SJCRH30 (cell line): Measurements from ENCODE around the gene DUSP21. TPM values are rescaled to one million over a fixed set of nuclear protein-coding genes. Genes with fewer than 3 reads are reported as not detected.
A peak's percentile ranks its signal among the peaks of the same experiment; 100 is the strongest.
"Not testable (repeated sequence)": the region's sequence is repeated elsewhere in the genome, so short reads cannot be mapped to it uniquely, and the experiment has no call there.

ENCODE experiments used
- DNase-seq, 2 experiments: peaks; one replicate each; pipeline ENCODE4 v3.0.0-alpha.2; 2015 to 2020
- H3K27ac ChIP-seq: fragments of 250-450 bp; sonication (Bioruptor Pico); 2 replicates; pipeline ENCODE4 v1.5.1; 2020; ENCODE audit warnings: mild to moderate bottlenecking, moderate library complexity
- H3K27me3 ChIP-seq: fragments of 250-450 bp; sonication (Bioruptor Pico); 2 replicates; pipeline ENCODE4 v1.5.1; 2020; ENCODE audit warnings: mild to moderate bottlenecking, moderate library complexity
- H3K36me3 ChIP-seq: fragments of 250-450 bp; sonication (Bioruptor Pico); 2 replicates; pipeline ENCODE4 v1.5.1; 2020; ENCODE audit warnings: mild to moderate bottlenecking, moderate library complexity
- H3K4me1 ChIP-seq: fragments of 250-450 bp; sonication (Bioruptor Pico); 2 replicates; pipeline ENCODE4 v1.5.1; 2020; ENCODE audit warnings: mild to moderate bottlenecking, moderate library complexity
- H3K4me3 ChIP-seq: fragments of 250-450 bp; sonication (Bioruptor Pico); 2 replicates; pipeline ENCODE4 v1.5.1; 2020; ENCODE audit warnings: mild to moderate bottlenecking, moderate library complexity
- H3K9me3 ChIP-seq: fragments of 250-450 bp; sonication (Bioruptor Pico); replicated peaks from 2 replicates; pipeline ENCODE4 v1.5.1; 2020; ENCODE audit warnings: mild to moderate bottlenecking, moderate library complexity
- total RNA-seq: library from RNA; depleted of rRNA; stranded (reverse); fragments of >200 nt; shearing (Covaris generic); gene quantifications from 2 replicates; pipeline ENCODE4 v1.2.3, GENCODE V29; 2014; rRNA removed

Gene DUSP21
- total RNA-seq: not detected in 2 replicates

GRCh38 chrX:44843753-44844152, at the start of gene DUSP21:
Gene DUSP21, plus strand, starts transcription at chrX:44844021. Its CDS starts 112 bp downstream, at chrX:44844133.
- no peak for DNase-seq
- H3K27ac ChIP-seq: no peak within 1 kb of the TSS
- no peak within 1 kb of the TSS for H3K4me3 ChIP-seq
- H3K27me3 ChIP-seq: no peaks in the 10 kb centered on the region
- no peaks in the 10 kb centered on the region for H3K9me3 ChIP-seq
- no peaks in the 10 kb centered on the region for H3K36me3 ChIP-seq
- H3K4me1 ChIP-seq: no peaks in the 10 kb centered on the region

DNA sequence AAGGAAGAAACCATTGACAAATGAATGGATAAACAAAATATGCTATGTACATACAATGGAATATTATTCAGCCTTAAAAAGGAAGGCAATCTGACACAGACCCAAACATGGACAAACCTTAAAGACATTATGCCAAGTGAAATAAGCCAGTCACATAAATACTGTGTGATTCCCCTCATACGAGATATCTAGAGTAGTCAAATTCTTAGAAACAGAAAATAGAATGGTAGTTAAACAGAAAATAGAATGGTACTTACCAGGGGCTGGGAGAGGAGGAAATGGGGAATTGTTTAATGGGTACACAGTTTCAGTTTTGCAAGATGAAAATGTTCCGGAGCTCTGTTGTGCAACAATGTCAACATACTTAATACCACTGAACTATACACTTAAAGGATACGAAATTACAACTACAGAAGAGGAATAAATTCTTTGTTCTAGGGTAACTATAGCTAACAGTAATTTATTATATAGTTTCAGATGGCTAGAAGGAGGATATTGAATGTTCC, 47.8 kb upstream of the DUSP21 start:
- H3K36me3 ChIP-seq: no peaks in the 10 kb centered on the region
- no peaks in the 10 kb centered on the region for H3K4me1 ChIP-seq
- no peak for DNase-seq
- H3K27ac ChIP-seq: no peak overlapping the region
- no peaks in the 10 kb centered on the region for H3K27me3 ChIP-seq
- H3K9me3 ChIP-seq: no peaks in the 10 kb centered on the region
- no peak overlapping the region for H3K4me3 ChIP-seq

GRCh38 chrX:44802613-44803012, 41.2 kb upstream of the DUSP21 start:
- DNase-seq: no peak

DNA sequence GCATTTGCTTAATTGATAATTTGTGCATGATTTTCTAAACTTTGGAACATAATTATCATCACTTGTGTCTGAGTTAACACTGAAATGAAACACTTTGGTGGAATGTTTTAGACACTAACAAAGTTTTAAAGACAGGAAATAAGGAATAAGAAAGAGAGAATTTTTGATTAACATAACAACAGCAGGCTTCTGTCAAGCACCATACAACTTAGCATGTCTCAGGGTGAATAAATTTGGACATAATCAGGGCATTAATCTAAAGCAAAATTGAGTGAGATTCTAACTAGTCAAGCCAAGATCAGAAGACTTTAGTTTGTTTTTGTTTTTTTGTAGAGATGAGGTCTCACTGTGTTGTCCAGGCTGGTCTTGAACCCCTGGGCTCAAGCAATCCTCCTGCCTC, 28.1 kb upstream of the DUSP21 start:
- Histone ChIP-seq H3K27me3 (no peaks in the 10 kb centered on the region), H3K9me3 (no peaks in the 10 kb centered on the region), H3K4me3 (no peak overlapping the region), H3K27ac (no peak overlapping the region), H3K4me1 (no peaks in the 10 kb centered on the region), H3K36me3 (no peaks in the 10 kb centered on the region)
- no peak for DNase-seq

More at GRCh38 chrX:44802613-44803012, 41.2 kb upstream of the DUSP21 start:
- no peak overlapping the region for H3K27ac ChIP-seq
- H3K36me3 ChIP-seq: no peaks in the 10 kb centered on the region
- no peaks in the 10 kb centered on the region for H3K27me3 ChIP-seq
- H3K4me1 ChIP-seq: no peaks in the 10 kb centered on the region
- no peak overlapping the region for H3K4me3 ChIP-seq
- no peaks in the 10 kb centered on the region for H3K9me3 ChIP-seq

DNA sequence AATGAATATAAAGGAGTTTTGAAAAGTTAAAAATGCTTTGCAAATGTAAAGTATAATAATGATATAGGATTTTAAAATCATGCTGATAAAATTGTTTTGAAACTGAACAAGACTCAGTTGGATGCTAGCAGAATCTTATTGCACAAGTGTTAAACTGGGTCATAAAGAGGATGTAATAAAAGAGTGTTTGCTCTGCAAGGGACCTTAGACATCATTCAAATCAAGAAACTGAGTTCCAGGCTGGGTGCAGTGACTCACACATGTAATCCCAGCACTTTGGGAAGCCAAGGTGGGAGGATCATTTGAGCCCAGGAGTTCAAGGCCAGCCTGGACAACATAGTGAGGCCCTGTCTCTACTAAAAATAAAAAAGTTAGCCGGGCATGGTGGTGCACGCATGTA, 27.5 kb upstream of the DUSP21 start:
- no peaks in the 10 kb centered on the region for H3K36me3 ChIP-seq

DNA sequence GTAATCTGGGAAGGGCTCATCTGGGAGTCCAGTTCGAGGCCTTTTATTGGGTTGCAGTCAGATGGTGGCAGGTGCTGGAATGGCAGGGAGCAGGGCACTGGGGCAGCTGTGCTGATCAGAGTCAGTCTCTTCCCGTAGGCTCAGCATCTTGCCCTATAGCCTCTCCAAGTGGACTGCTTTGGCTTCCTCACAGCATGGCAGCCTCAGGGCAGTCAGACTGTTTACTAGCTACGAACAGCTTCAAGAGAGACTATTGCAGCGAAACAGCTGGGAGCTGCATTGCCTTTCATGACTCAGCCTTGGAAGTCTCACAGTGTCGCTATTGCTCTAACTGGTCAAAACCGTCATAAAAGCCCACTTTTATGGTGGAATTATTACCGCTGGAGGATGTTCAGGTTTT, 26.8 kb upstream of the DUSP21 start:
- H3K27me3 ChIP-seq: no peaks in the 10 kb centered on the region
- no peaks in the 10 kb centered on the region for H3K36me3 ChIP-seq
- H3K9me3 ChIP-seq: no peaks in the 10 kb centered on the region
- no peaks in the 10 kb centered on the region for H3K4me1 ChIP-seq
- no peak for DNase-seq
- no peak overlapping the region for H3K4me3 ChIP-seq
- H3K27ac ChIP-seq: no peak overlapping the region

More for the DNA sequence above, 27.5 kb upstream of the DUSP21 start:
- Histone ChIP-seq H3K27ac (no peak overlapping the region), H3K27me3 (no peaks in the 10 kb centered on the region), H3K4me3 (no peak overlapping the region), H3K9me3 (no peaks in the 10 kb centered on the region), H3K4me1 (no peaks in the 10 kb centered on the region)
- DNase-seq: no peak

- Histone ChIP-seq H3K4me3 (no peak overlapping the region), H3K27me3 (no peaks in the 10 kb centered on the region), H3K36me3 (no peaks in the 10 kb centered on the region), H3K27ac (no peak overlapping the region), H3K9me3 (no peaks in the 10 kb centered on the region), H3K4me1 (no peaks in the 10 kb centered on the region)
- no peak for DNase-seq
These were observed 21.2 kb upstream of the DUSP21 start for GRCh38 chrX:44822601-44823000.

DNA sequence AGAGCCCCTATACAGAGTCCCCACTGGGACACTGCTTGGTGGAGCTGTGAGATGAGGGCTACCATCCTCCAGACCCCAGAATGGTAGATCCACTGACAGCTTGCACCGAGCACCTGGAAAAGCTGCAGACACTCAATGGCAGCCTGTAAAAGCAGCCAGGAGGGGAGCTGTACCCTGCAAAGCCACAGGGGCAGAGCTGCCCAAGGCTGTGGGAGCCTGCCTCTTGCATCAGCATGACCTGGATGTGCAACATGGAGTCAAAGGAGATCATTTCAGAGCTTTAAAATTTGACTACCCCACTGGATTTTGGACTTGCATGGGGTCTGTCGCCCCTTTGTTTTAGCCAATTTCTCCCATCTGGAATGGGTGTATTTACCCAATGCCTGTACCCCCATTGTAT, 20.6 kb upstream of the DUSP21 start:
- not testable (repeated sequence) for DNase-seq, H3K27me3 ChIP-seq, H3K4me1 ChIP-seq, H3K9me3 ChIP-seq, H3K36me3 ChIP-seq, H3K4me3 ChIP-seq, H3K27ac ChIP-seq

DNA sequence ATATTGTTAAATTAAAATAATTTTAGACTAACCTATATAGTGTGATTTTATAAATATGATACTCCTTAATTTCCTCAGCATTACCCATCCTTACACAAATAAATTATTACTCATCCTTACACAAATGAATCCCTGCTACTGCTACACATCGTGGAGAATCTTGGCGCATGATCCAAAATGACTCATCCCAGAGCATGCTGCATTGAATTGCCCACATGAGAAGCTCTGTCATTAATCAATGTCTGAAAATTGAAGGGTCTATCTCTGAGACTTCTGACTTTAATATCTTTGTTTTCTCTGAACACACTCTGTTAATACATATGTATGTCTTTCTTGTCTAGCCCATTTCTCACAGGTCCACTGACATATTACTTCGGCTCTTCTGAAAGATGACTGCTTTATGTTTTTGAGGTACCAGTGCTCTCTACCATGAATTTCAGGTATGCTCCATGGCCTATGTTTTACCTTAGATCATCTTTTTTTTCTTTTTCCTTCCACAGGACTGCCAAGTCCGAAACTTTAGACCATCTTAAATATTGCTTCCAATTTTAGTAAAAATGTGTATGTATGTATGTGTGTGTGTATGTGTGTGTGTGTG, 15.7 kb upstream of the DUSP21 start:
- Histone ChIP-seq H3K27me3 (no peaks in the 10 kb centered on the region), H3K4me3 (no peak overlapping the region), H3K36me3 (no peaks in the 10 kb centered on the region), H3K9me3 (no peaks in the 10 kb centered on the region), H3K27ac (no peak overlapping the region), H3K4me1 (no peaks in the 10 kb centered on the region)
- DNase-seq: no peak

GRCh38 chrX:44829832-44830231, 14.0 kb upstream of the DUSP21 start:
- H3K9me3 ChIP-seq: no peaks in the 10 kb centered on the region
- H3K27me3 ChIP-seq: no peaks in the 10 kb centered on the region
- H3K4me3 ChIP-seq: no peak overlapping the region
- no peak overlapping the region for H3K27ac ChIP-seq
- H3K36me3 ChIP-seq: no peaks in the 10 kb centered on the region
- no peaks in the 10 kb centered on the region for H3K4me1 ChIP-seq
- no peak for DNase-seq

GRCh38 chrX:44842550-44843317, 1.1 kb upstream of the DUSP21 start:
- H3K9me3 ChIP-seq: no peaks in the 10 kb centered on the region
- H3K36me3 ChIP-seq: no peaks in the 10 kb centered on the region
- DNase-seq: no peak
- H3K27ac ChIP-seq: no peak overlapping the region
- no peaks in the 10 kb centered on the region for H3K27me3 ChIP-seq
- H3K4me1 ChIP-seq: no peaks in the 10 kb centered on the region
- no peak overlapping the region for H3K4me3 ChIP-seq

GRCh38 chrX:44843318-44843702, 511 bp upstream of the DUSP21 start:
- H3K9me3 ChIP-seq: no peaks in the 10 kb centered on the region
- H3K4me1 ChIP-seq: no peaks in the 10 kb centered on the region
- DNase-seq: no peak
- no peak overlapping the region for H3K4me3 ChIP-seq
- H3K36me3 ChIP-seq: no peaks in the 10 kb centered on the region
- H3K27me3 ChIP-seq: no peaks in the 10 kb centered on the region
- no peak overlapping the region for H3K27ac ChIP-seq

DNA sequence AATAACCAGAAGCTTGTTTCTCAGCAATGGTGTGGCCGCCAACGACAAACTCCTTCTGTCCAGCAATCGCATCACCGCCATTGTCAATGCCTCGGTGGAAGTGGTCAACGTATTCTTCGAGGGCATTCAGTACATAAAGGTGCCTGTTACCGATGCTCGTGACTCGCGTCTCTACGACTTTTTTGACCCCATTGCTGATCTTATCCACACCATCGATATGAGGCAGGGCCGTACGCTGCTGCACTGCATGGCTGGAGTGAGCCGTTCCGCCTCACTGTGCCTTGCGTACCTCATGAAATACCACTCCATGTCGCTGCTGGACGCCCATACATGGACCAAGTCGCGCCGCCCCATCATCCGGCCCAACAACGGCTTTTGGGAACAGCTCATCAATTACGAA, 383 bp downstream of the DUSP21 start:
- Histone ChIP-seq H3K4me3 (no peak overlapping the region), H3K9me3 (no peaks in the 10 kb centered on the region), H3K27me3 (no peaks in the 10 kb centered on the region), H3K27ac (no peak overlapping the region), H3K4me1 (no peaks in the 10 kb centered on the region), H3K36me3 (no peaks in the 10 kb centered on the region)
- DNase-seq: no peak

- H3K4me1 ChIP-seq, H3K27me3 ChIP-seq, H3K27ac ChIP-seq, H3K9me3 ChIP-seq, H3K4me3 ChIP-seq, DNase-seq, H3K36me3 ChIP-seq: not testable (repeated sequence)
These were observed 7.1 kb downstream of the DUSP21 start for GRCh38 chrX:44850891-44851290.

DNA sequence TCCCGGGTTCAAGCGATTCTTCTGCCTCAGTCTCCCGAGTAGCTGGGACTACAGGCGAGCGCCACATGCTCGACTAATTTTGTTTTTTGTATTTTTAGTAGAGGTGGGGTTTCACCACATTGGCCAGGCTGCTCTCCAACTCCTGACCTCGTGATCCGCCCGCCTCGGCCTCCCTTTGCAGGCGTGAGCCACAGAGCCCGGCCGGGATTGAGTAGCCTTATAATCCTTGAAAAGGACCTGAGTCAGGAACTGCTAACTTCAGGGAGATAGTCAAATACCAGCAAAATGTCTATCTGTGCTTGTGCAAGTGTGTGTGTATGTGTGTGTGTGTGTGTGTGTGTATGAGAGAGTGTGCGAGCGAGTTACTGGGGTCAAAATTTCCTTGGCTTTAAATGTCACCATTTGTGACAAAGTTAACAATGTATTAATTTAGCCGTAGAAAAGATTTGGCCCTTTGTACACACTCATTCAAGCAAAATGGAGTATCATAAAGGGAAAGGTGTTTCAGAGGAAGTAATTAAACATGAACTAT, 27.4 kb downstream of the DUSP21 start:
- peak overlapping the region; percentile 95 for H3K4me3 ChIP-seq
- no peaks in the 10 kb centered on the region for H3K4me1 ChIP-seq
- no peaks in the 10 kb centered on the region for H3K27me3 ChIP-seq
- H3K9me3 ChIP-seq: no peaks in the 10 kb centered on the region
- no peak overlapping the region for H3K27ac ChIP-seq
- DNase-seq: no peak
- no peaks in the 10 kb centered on the region for H3K36me3 ChIP-seq
